Urinary bladder (tissue), 4 donors: Measurements from ENCODE around the gene CLCN7. TPM values are rescaled to one million over a fixed set of nuclear protein-coding genes. Genes with fewer than 3 reads are reported as not detected.

Experiments used
- DNase-seq: peaks from one replicate; pipeline ENCODE4 v3.0.0-alpha.2; 2015; ENCODE audit errors: extremely low spot score
- H3K27ac ChIP-seq: one replicate; pipeline ENCODE4 v1.5.1; 2013; ENCODE audit warnings: low read depth, mild to moderate bottlenecking, moderate library complexity
- H3K36me3 ChIP-seq: one replicate; pipeline ENCODE4 v1.6.1; 2013; ENCODE audit warnings: mild to moderate bottlenecking, moderate library complexity; ENCODE audit not compliant: insufficient read depth
- H3K4me1 ChIP-seq: one replicate; pipeline ENCODE4 v1.6.1; 2013; ENCODE audit warnings: mild to moderate bottlenecking, moderate library complexity; ENCODE audit not compliant: insufficient read depth
- H3K4me3 ChIP-seq: one replicate; pipeline ENCODE4 v1.5.1; 2013; ENCODE audit warnings: low read depth, low read length
- WGBS: extraction: QIAGEN DNeasy Blood & Tissue Kit; methylation state at CpG from one replicate; pipeline ENCODE4 v1.1.7; 2013; 5-methylcytosine and 5-hydroxymethylcytosine counted together
- polyA plus RNA-seq: library from polyadenylated mRNA; stranded (reverse); fragments of 200-250 nt; gene quantifications from one replicate; pipeline ENCODE4 v1.2.3, GENCODE V29; 2013
- total RNA-seq: library from RNA; depleted of rRNA; stranded (reverse); fragments of >200 nt; gene quantifications from one replicate; pipeline ENCODE4 v1.2.3, GENCODE V29; 2014
- donor health status: healthy with polysubstance abuse.
- donor health status: healthy.

CLCN7 gene
- total and polyA plus RNA-seq, 2 donors, result 19.6 to 64.0 TPM

DNA sequence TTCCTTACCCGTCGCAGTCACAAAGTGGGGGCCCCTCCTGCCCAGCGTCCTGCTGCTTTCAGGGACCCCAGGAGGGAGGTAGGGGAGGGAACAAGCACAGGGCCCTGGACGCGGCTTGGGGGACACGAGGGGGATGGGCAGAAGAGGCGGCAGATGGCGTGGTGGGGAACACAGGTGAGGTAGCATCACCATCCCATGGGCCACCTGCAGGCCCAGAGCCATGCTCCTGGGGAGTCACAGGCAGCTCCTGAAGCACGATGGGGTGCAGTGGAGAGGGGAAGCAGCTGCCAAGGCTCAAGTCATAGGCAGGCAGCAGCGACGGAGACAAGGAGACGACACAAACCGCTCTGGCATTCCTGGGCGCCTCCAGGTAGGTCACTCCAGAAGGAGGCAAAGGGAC is 71.1 kb downstream of the CLCN7 start:
- 92% methylated on average over 14 of the region's 14 CpGs for WGBS
- no peaks in the 10 kb centered on the region for H3K4me1 ChIP-seq
- no peak for DNase-seq
- no peak overlapping the region for H3K4me3 ChIP-seq
- H3K36me3 ChIP-seq, result peaks cover 7% of the 10 kb centered on the region
- no peak overlapping the region for H3K27ac ChIP-seq

DNA sequence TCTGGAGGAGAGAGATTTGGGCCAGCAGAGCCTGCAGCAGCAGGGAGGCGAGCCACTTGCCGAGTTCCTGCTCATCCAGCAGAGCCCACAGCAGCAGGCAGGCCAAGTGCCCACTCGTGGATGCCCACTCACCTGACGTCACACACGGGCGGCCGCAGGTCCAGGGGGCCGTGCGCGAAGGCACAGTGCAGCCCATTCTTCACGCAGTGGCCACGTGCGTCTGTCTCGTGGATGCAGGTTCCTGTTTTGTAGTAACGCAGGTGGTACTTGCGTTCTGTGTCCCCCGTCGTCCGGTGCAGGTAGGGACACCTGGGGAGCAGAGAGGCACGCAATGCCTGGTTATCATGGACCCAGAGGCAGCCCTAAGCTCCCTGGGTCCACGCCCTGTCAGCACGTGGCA is 71.8 kb downstream of the CLCN7 start:
- no peak for DNase-seq
- H3K4me1 ChIP-seq, result no peaks in the 10 kb centered on the region
- H3K4me3 ChIP-seq, result no peak overlapping the region
- 93% methylated on average over 22 of the region's 22 CpGs for WGBS
- no peak overlapping the region for H3K27ac ChIP-seq
- H3K36me3 ChIP-seq, result peaks cover 7% of the 10 kb centered on the region

DNA sequence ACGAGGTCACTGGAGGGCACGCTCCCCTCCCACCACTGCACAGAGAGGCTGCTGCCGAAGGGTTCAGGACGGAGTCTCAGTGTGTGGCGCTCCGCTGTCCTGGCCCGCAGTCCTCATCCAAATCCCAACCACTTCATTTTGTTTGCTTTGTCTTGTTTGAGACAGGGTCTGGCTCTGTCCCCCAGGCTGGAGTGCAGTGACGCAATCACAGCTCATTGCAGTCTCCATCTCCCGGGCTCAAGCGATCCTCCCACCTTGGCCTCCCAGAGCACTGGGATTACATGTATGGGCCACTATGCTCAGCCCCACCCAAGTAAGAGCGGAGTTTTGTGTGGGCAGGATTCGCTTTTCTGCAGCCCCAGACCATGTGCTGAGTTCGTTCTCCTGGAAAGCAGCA is 73.1 kb downstream of the CLCN7 start:
- DNase-seq, result no peak
- no peak overlapping the region for H3K4me3 ChIP-seq
- whole genome bisulfite sequencing, result 93% methylated on average over 13 of the region's 13 CpGs
- no peak overlapping the region for H3K27ac ChIP-seq
- no peaks in the 10 kb centered on the region for H3K4me1 ChIP-seq
- peaks cover 7% of the 10 kb centered on the region for H3K36me3 ChIP-seq

DNA sequence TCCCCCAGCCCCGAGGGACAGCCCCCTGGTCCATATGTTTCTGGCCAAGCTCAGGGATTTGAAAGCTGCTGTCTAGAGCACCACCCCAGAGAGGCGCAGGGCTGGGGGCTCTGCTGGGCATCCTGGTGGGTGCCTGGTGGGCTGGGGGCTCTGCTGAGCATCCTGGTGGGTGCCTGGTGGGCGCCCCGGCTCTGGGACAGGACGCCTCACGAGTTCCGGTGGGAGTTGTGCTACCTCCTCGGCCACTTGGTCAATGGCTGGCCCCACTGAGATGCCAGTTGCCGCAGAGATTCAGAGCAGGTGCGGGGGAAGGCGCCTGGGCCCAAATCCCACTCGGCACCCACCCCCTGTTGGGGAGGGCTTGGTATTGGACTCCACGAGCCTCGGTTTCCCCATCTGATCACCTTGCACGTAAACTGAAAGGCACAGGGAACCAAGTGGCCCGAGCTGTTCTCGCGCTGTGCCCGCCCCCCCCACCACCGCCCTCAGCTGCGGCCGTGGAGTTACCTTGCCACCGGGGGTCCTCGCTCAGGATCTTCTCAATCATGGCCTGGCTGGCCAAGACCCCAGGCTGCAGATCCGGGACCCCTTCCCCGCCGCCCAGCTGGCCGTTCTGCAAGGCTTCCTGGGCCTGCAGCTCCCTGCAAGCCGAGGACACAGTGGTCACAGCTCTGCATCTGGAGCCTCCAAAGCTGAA is 73.6 kb downstream of the CLCN7 start:
- H3K4me1 ChIP-seq, result no peaks in the 10 kb centered on the region
- DNase-seq, result no peak
- no peak overlapping the region for H3K4me3 ChIP-seq
- peaks cover 7% of the 10 kb centered on the region for H3K36me3 ChIP-seq
- no peak overlapping the region for H3K27ac ChIP-seq
- 92% methylated on average over 29 of the region's 29 CpGs for WGBS

DNA sequence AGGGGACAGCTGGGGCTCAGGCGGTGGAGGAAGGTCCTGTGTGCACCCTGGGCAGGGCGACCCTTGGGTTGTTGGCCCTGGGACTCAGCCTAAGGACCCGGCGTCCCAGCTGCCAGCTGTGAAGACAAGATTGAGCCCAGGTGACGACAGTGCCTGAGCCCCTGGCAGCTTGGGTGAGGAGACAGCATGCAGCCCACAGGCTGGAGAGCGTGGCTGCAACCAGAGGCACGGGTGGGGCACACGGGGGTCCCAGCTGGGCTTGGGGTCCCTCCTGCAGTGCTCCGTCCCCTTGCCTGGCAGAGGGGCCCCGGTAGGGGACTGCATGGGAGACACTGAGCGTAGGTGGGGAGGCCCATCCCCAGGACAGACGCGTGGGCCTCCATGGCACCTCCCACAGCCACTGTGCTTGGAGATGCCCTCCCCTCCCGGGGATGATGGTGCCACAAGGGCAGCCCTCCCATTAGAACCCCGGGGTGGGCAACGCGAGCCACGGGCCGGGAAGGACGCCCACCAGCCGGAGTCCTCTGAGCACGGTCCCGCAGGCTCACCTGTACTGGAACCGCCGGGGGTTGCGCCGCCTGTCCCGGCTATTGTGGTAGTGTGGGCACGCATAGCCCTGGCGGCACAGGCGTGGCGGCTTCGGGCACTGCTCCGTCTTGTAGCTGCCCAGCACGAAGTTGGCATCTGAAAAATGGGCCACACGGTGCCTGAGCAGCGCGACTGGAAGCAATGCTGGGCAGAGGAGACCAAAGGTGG is 75.8 kb downstream of the CLCN7 start:
- Histone ChIP-seq H3K4me1 (no peaks in the 10 kb centered on the region), H3K4me3 (no peak overlapping the region), H3K36me3 (peaks cover 7% of the 10 kb centered on the region), H3K27ac (no peak overlapping the region)
- no peak for DNase-seq
- 96% methylated on average over 38 of the region's 38 CpGs for WGBS

DNA sequence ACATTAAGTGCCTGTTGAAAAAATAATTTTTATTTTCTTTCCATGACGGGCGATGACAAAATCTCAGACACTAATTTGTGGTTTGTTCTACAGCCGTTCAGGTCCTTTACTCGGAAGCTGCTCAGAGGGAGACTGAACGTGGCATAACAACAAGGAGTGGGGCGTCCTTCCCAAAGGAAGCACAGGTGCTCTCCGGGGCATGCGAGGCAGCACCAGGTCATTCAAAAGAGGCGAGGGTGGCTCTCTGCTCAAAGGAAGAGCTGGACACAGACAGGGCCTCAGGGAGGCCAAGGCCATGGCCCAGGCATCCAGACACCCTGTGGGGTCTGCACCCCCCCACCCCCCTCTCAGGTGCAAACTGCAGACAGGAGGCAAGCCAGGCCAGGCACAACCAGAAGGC is 76.5 kb downstream of the CLCN7 start:
- 94% methylated on average over 9 of the region's 9 CpGs for WGBS
- H3K4me3 ChIP-seq, result no peak overlapping the region
- no peaks in the 10 kb centered on the region for H3K4me1 ChIP-seq
- no peak overlapping the region for H3K27ac ChIP-seq
- DNase-seq, result no peak
- peaks cover 7% of the 10 kb centered on the region for H3K36me3 ChIP-seq

DNA sequence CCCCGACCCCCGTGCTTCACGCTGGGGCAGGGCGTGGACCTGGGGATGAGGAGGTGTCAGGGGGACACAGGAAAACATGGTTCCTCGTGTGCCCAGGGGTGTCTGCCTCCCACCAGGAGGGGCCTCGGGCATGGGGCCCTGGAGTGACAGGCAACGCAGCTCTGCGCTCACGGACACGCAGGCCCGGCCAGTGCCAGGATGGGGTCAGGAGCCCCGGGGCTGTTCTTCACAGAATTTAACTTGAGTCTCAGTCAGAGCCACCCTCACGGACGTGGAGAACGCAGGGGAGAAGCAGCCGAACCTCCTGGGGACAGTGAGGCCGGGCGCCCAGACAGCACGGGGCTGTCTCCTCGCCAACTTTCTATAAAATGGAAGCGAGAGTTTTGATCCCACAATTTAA is 77.0 kb downstream of the CLCN7 start:
- WGBS, result 92% methylated on average over 20 of the region's 21 CpGs
- no peak for DNase-seq
- Histone ChIP-seq H3K4me3 (no peak overlapping the region), H3K27ac (no peak overlapping the region), H3K4me1 (no peaks in the 10 kb centered on the region), H3K36me3 (peaks cover 4% of the 10 kb centered on the region)

DNA sequence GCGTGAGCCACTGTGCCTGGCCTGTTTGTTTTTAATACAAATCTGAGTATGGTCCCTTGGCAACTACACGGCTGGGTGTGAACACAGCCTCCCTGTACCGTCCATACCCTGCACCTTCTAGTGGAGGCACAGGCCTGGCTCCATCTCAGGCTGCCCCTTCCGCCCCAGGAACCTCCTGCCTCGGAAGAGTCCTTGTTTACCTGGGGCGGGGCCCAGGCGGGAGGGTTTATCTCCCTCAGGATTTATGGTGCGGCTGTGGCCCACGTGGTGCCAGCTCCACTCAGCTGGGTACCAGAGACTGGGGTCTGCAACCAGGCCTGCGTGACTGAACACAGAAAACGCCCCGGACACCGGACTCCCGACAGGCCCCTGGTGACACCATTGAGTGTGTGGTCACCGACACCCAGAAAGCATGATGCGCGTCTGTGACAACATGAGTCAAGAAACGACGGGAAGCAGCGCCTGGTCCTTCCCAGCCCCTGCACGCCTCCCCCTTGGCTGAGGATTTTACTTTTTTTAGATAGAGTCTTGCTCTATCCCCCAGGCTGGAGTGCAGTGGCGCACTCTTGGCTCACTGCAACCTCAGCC is 79.3 kb downstream of the CLCN7 start:
- WGBS, result 86% methylated on average over 22 of the region's 22 CpGs
- Histone ChIP-seq H3K36me3 (peaks cover under 1% of the 10 kb centered on the region), H3K4me3 (no peak overlapping the region), H3K4me1 (no peaks in the 10 kb centered on the region), H3K27ac (no peak overlapping the region)
- DNase-seq, result no peak

Other genes starting within 250 kb of the CLCN7 start
- gene TPSG1, start 249.8 kb downstream of the CLCN7 start, total RNA-seq, result not detected
- gene TPSG1, start 249.8 kb downstream of the CLCN7 start, polyA plus RNA-seq, result 0.71 TPM
- 4.4 TPM for gene TPSB2, start 244.8 kb downstream of the CLCN7 start, total RNA-seq
- gene TPSB2, start 244.8 kb downstream of the CLCN7 start, polyA plus RNA-seq, result 80.3 TPM
- gene TPSAB1, start 234.3 kb downstream of the CLCN7 start, total RNA-seq, result 10.8 TPM
- gene TPSAB1, start 234.3 kb downstream of the CLCN7 start, polyA plus RNA-seq, result 72.9 TPM
- gene TPSD1, start 219.0 kb downstream of the CLCN7 start, total RNA-seq, result 1.1 TPM
- 2.1 TPM for gene TPSD1, start 219.0 kb downstream of the CLCN7 start, polyA plus RNA-seq
- 41.9 TPM for gene UBE2I, start 165.4 kb downstream of the CLCN7 start, total RNA-seq
- gene UBE2I, start 165.4 kb downstream of the CLCN7 start, polyA plus RNA-seq, result 84.1 TPM
- 0.63 TPM for gene BAIAP3, start 141.4 kb downstream of the CLCN7 start, total RNA-seq
- gene BAIAP3, start 141.4 kb downstream of the CLCN7 start, polyA plus RNA-seq, result 2.7 TPM
- 22.3 TPM for gene TSR3, start 123.2 kb downstream of the CLCN7 start, total RNA-seq
- 62.1 TPM for gene TSR3, start 123.2 kb downstream of the CLCN7 start, polyA plus RNA-seq
- 28.0 TPM for gene GNPTG, start 123.1 kb downstream of the CLCN7 start, total RNA-seq
- gene GNPTG, start 123.1 kb downstream of the CLCN7 start, polyA plus RNA-seq, result 70.4 TPM
- 11.2 TPM for gene UNKL, start 60.3 kb downstream of the CLCN7 start, total RNA-seq
- gene UNKL, start 60.3 kb downstream of the CLCN7 start, polyA plus RNA-seq, result 18.7 TPM
- 8.5 TPM for gene UQCC4, start 54.3 kb downstream of the CLCN7 start, total RNA-seq
- gene UQCC4, start 54.3 kb downstream of the CLCN7 start, polyA plus RNA-seq, result 26.4 TPM
- not detected for gene PERCC1, start 44.0 kb downstream of the CLCN7 start, total RNA-seq
- not detected for gene PERCC1, start 44.0 kb downstream of the CLCN7 start, polyA plus RNA-seq
- 0.37 TPM for gene CCDC154, start 30.5 kb downstream of the CLCN7 start, total RNA-seq
- gene CCDC154, start 30.5 kb downstream of the CLCN7 start, polyA plus RNA-seq, result 0.86 TPM
- not detected for gene PTX4, start 13.9 kb upstream of the CLCN7 start, total RNA-seq
- 0.10 TPM for gene PTX4, start 13.9 kb upstream of the CLCN7 start, polyA plus RNA-seq
- 10.6 TPM for gene TELO2, start 18.3 kb upstream of the CLCN7 start, total RNA-seq
- 39.7 TPM for gene TELO2, start 18.3 kb upstream of the CLCN7 start, polyA plus RNA-seq
- 10.0 TPM for gene TMEM204, start 58.6 kb upstream of the CLCN7 start, total RNA-seq
- 66.0 TPM for gene TMEM204, start 58.6 kb upstream of the CLCN7 start, polyA plus RNA-seq
- gene IFT140, start 137.0 kb upstream of the CLCN7 start, total RNA-seq, result 22.2 TPM
- gene IFT140, start 137.0 kb upstream of the CLCN7 start, polyA plus RNA-seq, result 18.3 TPM
- 10.3 TPM for gene CRAMP1, start 137.3 kb upstream of the CLCN7 start, total RNA-seq
- gene CRAMP1, start 137.3 kb upstream of the CLCN7 start, polyA plus RNA-seq, result 11.2 TPM
- 37.3 TPM for gene JPT2, start 203.3 kb upstream of the CLCN7 start, total RNA-seq
- 30.7 TPM for gene JPT2, start 203.3 kb upstream of the CLCN7 start, polyA plus RNA-seq
- gene MAPK8IP3, start 231.2 kb upstream of the CLCN7 start, total RNA-seq, result 36.8 TPM
- gene MAPK8IP3, start 231.2 kb upstream of the CLCN7 start, polyA plus RNA-seq, result 47.0 TPM